Brain pericyte (primary cell): ENCODE measurements around the gene ZNF408.

Experiments
- DNase-seq: peaks from one replicate; pipeline ENCODE4 v3.0.0-alpha.2; 2012; ENCODE audit warnings: low read depth, low spot score

The ZNF408 gene

DNA sequence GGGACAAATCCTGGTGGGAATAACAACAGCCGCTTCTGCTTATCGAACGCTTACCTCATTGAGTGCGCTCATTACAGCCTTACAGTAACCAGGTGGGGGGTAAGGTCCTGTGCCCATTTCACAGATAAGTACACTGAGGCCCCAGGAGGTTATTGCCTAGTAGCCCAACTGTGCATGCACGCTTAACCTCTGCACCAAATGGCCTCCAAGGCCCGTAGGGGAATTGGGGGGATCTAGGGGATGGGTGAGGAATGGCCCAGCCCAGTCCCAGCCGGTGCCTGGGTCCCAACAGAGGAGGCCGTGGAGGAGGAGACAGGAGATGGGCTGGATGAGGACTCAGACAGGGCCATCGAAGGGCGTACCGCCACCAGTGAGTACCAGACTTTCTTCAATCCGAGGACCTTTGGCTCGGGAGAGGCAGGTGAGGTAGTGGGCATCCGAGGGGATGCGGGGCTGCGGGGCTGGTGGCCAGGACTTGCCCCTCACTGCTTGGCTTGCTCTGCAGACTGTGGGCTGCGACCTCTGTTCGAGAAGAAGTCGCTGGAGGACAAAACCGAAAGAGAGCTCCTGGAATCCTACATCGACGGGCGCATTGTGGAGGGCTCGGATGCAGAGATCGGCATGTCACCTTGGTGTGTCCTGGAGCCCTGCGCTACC, 25.5 kb downstream of the ZNF408 start:
- no peak for DNase-seq

DNA sequence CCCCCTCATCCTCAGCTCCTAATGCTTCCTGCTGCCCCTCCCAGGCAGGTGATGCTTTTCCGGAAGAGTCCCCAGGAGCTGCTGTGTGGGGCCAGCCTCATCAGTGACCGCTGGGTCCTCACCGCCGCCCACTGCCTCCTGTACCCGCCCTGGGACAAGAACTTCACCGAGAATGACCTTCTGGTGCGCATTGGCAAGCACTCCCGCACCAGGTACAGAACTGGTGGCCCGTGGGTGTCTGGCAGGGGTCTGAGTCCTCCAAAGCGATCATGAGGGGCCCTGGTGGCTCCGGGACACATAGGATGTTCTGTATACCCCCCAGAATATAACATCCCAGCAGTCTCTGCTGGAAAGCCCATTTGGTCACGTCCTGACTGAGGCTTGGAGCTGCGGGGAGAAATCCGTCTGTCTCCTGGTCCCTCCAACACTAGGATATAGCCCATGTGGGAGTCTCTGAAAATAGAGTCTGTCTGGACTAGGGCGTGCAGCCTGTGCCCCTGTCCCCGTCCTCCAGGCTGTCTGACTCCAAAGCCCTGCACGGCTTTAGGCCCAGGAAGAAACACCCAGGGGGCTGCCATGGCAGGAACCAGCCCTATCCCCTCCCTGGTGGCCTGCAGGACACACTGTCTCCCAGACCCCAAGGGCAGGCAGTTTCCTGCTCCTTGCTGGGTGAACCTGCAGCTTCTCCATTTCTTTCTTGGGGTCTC, 27.3 kb downstream of the ZNF408 start:
- DNase-seq: no peak

DNA sequence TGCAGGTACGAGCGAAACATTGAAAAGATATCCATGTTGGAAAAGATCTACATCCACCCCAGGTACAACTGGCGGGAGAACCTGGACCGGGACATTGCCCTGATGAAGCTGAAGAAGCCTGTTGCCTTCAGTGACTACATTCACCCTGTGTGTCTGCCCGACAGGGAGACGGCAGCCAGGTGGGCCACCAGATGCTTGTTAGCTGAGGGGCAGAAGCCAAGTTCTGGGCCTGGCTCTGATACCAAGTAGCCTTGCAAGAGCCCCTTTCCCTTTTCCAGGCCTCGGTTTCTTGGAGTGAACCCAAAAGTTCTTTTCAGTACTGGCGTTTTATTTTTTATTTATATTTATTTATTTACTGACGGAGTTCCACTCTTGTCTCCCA, 27.8 kb downstream of the ZNF408 start:
- no peak for DNase-seq

DNA sequence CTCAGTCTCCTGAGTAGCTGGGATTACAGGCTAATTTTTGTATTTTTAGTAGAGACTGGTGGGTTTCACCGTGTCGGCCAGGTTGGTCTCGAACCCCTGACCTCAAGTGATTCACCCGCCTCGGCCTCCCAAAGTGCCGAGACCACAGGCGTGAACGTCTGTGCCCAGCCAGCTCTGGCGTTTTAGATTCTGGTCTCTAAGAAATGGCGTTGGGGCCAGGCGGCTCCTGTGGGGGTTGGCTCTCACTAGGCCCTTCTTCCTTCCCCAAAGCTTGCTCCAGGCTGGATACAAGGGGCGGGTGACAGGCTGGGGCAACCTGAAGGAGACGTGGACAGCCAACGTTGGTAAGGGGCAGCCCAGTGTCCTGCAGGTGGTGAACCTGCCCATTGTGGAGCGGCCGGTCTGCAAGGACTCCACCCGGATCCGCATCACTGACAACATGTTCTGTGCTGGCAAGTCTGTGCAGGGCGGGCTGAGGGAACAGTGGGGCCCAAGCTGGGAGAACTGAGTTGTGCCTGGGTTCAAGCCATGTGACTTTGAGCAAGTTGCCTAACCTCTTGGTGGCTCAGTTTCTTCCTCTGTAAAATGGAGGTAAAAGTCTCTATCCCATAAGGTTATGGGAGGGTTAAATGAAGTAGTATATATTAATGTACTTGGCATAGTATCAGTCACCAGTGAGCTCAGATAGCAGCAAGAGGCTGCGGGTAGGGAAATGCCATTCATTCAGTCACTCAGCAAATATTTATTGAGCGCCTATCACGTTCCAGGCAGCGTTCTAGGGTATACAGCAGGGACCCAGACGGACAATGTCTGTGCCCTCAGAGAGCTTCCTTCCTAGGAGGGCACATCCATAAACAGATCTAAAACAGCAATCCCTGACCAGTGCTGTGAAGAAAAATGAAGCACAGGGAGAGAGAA, 28.5 kb downstream of the ZNF408 start:
- no peak for DNase-seq

DNA sequence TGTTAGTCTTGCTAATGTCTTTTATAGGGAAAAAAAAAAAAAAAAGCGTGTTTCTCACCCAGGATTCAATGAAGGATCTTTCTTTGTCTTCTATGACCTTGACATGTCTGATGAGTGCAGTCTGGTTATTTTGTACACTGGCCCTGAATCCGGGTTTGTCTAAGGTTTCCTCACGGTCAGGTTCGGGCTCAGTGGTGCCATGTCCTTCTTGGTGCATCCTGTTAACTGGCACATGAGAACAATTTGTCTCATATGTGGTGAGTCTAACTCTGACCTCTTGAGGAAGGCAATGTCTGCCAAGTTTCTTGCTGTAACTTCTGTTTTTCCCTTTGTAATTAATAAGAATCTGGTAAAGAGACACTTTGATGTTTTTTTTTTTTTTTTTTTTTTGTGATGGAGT, 30.7 kb downstream of the ZNF408 start:
- no peak for DNase-seq

DNA sequence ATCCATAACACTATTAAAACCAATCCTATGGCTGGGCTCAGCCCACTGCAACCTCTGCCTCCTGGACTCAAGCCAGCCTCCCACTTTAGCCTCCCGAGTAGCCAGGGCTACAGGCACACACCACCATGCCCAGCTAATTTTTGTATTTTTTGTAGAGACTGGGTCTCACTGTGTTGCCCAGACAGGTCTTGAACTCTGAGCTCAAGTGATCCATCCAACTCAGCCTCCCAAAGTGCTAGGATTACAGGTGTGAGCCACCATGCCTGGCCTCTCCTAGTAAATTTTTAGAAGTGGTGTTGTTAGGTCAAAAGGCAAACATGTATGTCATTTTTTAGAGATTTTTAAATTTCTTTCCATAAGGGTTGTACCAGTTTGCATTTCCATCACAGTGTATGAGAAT, 32.4 kb downstream of the ZNF408 start:
- no peak for DNase-seq

DNA sequence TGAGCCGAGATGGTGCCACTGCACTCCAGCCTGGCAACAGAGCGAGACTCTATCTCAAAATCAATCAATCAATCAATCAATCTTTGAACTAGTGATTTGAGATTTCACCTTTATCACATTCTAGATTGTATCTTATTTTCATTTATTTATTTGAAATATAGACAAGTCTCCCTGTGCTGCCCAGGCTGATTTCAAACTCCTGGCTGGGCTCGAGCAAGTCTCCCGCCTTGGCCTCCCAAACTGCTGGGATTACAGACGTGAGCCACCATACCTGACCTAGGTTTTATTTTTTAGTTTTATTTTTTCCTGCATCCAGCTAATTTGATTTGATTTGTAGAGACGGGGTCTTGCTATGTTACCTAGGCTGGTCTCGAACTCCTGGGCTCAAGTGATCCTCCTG, 35.3 kb downstream of the ZNF408 start:
- DNase-seq: no peak

DNA sequence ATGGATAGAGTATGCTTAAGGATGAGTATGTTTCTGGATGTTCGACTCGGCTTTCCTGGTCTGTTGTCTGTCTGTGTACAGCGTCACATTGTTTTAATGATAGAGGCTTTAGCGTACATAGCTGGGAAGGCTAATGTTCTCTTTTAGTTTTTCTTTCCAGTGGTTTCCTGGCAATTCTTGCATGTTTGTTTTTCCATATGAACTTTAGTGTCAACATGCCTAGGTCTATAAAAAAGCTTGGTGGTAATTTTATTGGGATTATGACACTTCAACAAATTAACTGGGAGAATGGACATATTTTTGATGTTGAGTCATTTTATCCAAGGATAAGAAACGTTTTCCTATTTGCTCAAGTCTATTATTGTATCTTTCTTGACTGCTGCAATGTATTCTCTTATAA, 35.8 kb downstream of the ZNF408 start:
- DNase-seq: no peak

DNA sequence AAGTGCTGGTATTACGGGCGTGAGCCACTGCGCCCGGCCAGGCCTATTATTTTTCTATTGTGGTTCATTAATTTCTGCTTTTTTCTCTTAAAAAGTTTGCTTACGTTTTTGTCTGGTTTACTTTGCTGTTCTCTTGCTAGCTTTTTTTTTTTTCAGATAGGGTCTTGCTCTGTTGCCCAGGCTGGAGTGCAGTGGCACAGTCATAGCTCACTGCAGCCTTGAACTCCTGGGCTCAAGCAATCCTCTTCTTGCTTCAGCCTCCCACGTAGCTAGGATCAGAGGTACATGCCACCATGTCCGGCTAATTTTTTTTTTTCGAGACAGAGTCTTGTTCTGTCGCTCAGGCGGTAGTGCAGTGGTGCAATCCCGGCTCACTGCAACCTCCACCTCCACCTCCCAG, 36.9 kb downstream of the ZNF408 start:
- no peak for DNase-seq

DNA sequence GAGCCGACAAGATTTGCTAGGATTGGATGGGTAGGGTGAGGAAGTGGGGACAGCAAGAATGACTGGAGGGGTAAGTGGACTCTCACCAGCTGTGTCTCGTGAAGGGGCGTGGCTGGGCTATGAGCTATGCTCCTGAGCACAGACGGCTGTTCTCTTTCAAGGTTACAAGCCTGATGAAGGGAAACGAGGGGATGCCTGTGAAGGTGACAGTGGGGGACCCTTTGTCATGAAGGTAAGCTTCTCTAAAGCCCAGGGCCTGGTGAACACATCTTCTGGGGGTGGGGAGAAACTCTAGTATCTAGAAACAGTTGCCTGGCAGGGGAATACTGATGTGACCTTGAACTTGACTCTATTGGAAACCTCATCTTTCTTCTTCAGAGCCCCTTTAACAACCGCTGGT, 38.1 kb downstream of the ZNF408 start:
- DNase-seq: no peak

DNA sequence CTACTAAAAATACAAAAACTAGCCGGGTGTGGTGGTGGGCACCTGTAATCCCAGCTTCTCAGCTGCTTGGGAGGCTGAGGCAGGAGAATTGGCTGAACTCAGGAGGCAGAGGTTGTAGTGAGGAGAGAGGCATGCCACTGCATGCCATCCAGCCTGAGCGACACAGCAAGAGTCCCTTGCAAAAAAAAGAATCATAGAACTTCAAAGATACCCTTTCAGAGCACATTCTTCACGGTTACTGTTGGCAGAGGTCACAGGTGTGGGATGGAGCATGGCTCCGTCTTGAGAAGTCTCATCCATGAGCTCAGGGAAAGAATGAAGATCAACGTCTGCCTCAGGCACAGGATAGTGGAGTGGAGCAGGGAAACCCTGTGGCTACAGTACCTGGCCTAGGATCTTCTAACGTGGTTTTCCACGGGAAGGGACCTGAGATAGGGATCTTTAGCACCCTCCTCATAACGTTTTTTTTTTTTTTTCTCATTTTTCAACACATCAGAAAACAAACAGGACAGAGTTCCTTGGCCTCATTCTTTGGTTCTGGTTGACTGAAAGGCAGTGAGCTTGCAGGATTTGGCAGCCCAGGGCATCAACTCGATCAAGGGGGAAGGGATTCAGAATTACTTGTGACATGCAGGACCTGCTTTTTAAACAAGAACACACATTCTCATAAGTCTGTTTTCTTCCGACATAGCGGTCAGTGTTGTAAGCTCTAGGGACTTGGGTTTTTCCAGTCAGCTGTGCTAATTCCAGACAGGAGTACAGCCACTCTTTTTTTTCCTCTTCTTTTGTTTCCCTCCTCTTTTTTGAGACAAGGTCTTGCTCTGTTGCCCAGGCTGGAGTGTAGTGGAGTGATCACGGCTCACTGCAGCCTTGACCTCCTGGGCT, 41.0 kb downstream of the ZNF408 start:
- no peak for DNase-seq

DNA sequence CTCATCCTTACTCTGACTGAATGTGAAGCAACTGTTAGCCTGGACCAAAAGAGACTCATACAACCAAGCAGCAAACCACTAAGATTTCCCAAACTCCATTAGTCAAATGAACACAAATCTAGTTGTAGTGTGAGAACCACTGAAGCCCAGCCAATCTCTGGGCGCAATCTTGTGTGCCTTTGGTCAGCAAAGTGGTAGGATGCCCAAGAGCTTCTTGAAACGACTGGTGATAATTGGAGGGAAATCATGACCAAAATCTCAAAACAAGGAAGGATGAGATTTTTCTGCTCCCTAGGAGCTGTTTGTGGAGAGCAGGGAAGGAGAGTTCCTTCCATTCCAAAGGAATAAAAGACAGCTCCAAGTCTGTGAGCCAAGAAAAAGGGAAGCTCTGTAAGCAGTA, 42.2 kb downstream of the ZNF408 start:
- no peak for DNase-seq

DNA sequence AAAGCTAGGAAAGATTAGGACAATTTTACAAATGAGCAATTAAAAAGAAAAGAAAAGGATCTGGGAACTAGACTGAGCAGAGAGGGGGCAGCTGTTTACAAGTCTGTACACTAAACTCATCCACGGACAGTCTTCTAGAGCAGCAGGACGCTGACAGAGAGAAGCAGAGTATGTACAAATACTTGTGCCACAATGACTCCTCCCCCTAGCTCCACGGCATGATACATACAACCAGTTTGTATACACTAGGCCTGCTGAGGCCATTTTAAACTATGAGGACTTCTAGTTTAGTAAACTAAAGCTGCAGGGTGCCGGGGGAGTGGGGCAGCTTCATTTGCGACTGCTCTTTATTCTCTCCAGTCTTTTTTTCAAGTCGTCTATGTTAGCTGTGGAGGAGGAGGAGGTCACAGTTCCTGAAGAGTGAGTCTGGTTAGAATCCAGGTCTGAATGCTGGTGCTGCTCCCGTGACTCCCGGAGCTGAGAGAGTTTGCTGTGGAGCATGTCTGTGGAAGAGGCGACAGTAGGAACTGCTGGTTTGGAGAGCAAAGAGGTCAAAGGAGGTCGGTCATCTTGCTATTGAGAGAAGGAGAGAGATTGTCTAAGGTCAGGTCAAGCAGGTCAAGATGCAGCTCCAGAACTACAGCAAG, 43.0 kb downstream of the ZNF408 start:
- DNase-seq: peak; percentile 7

DNA sequence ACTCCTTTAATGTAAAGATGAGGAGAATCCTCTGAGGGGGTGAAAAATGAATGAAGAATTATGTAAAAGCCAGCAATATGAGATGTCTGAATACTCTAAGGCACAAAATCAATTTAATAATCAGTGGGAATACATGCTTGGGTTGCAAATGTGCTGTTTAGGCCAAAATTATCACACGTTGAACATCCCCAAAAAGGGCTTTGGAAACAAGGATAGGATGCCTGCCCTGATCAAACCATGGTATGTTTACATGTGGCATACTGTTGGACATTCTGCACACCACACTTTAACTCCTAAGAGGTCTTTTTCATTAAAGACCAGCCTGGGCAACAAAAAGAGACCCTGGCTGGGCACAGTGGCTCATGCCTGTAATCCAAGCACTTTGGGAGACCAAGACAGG, 44.5 kb downstream of the ZNF408 start:
- no peak for DNase-seq

DNA sequence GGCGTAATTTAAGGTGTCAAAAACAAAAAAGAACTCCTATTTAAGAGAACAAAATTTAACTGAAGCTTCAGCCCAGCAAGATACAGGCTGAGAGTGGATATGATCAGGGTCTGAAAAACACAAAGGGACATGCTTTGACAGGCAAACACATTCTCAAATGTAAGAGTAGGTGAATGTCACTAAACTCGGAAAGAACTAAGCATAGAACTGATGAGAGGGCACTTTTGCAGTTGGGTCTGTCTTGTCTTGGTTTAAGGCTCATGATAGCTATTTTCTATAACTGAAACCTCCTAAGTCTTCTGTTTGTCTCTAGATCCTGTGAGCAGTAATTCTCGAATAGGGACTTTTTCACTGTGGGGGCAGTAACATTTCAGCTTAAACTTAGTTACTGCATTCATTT, 45.2 kb downstream of the ZNF408 start:
- DNase-seq: no peak

DNA sequence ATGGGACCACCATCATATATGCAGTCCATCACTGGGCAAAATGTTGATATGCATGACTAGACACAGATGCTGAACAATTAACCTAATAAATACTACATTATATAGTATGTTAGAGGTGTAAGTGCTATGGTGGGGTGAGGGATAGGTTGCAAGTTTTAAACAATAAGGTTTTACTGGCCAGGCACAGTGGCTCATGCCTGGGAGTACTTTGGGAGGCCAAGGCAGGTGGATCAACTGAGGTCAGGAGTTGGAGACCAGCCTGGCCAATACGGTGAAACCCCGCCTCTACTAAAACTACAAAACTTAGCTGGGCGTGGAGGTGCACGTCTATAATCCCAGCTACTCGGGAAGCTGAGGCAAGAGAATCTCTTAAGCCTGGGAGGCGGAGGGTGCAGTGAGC, 46.3 kb downstream of the ZNF408 start:
- DNase-seq: no peak
